H9 (cell line): Measurements from ENCODE around the gene OR10H4. TPM values are rescaled to one million over a fixed set of nuclear protein-coding genes. Genes with fewer than 3 reads are reported as not detected.
"Not testable (repeated sequence)": the region's sequence is repeated elsewhere in the genome, so short reads cannot be mapped to it uniquely, and the experiment has no call there.

Experiments used
- DNase-seq: peaks from one replicate; pipeline ENCODE4 v3.0.0-alpha.2; 2017
- H2AFZ ChIP-seq: one replicate; pipeline ENCODE4 v1.6.1; 2013; ENCODE audit warnings: mild to moderate bottlenecking, low read length, control low read depth, moderate library complexity
- H2AK5ac ChIP-seq: 2 replicates; pipeline ENCODE4 v1.6.1; 2013; ENCODE audit warnings: low read length, control low read depth, mixed read lengths; ENCODE audit not compliant: insufficient read length
- H2BK120ac ChIP-seq: one replicate; pipeline ENCODE4 v1.6.1; 2013; ENCODE audit warnings: low read depth, mild to moderate bottlenecking, low read length, control low read depth, inconsistent platforms; ENCODE audit not compliant: poor library complexity, severe bottlenecking
- H2BK12ac ChIP-seq: 2 replicates; pipeline ENCODE4 v1.6.1; 2013; ENCODE audit warnings: low read length, control low read depth, mixed read lengths, low read depth; ENCODE audit not compliant: insufficient read length
- H2BK15ac ChIP-seq: 2 replicates; pipeline ENCODE4 v1.6.1; 2013; ENCODE audit warnings: low read depth, low read length, control low read depth
- H2BK20ac ChIP-seq: one replicate; pipeline ENCODE4 v1.6.1; 2013; ENCODE audit warnings: low read depth, mild to moderate bottlenecking, low read length, control low read depth, inconsistent platforms; ENCODE audit not compliant: poor library complexity, severe bottlenecking
- H2BK5ac ChIP-seq: 2 replicates; pipeline ENCODE4 v1.6.1; 2013; ENCODE audit warnings: low read length, control low read depth, mixed read lengths; ENCODE audit not compliant: insufficient read length
- H3K14ac ChIP-seq: 2 replicates; pipeline ENCODE4 v1.6.1; 2013; ENCODE audit warnings: low read length, control low read depth; ENCODE audit not compliant: insufficient read depth
- H3K18ac ChIP-seq: 2 replicates; pipeline ENCODE4 v1.6.1; 2013; ENCODE audit warnings: low read depth, mild to moderate bottlenecking, mixed read lengths, low read length, control low read depth; ENCODE audit not compliant: insufficient read length
- H3K23ac ChIP-seq: 2 replicates; pipeline ENCODE4 v1.6.1; 2013; ENCODE audit warnings: low read length, control low read depth, mixed read lengths, low read depth; ENCODE audit not compliant: insufficient read length
- H3K23me2 ChIP-seq: 2 replicates; pipeline ENCODE4 v1.6.1; 2013; ENCODE audit warnings: low read depth, mild to moderate bottlenecking, mixed read lengths, low read length, control low read depth; ENCODE audit not compliant: insufficient read length, poor library complexity, severe bottlenecking
- H3K27ac ChIP-seq: 2 replicates; pipeline ENCODE4 v1.5.1; 2013; ENCODE audit warnings: low read length, control low read depth, mixed read lengths, low read depth; ENCODE audit not compliant: insufficient read length
- H3K27me3 ChIP-seq: 2 replicates; pipeline ENCODE4 v1.6.1; 2013; ENCODE audit warnings: low read length, control low read depth, inconsistent platforms; ENCODE audit not compliant: insufficient read depth
- H3K4ac ChIP-seq: 2 replicates; pipeline ENCODE4 v1.6.1; 2013; ENCODE audit warnings: low read depth, mild to moderate bottlenecking, control low read depth, inconsistent platforms, low read length, moderate library complexity
- H3K4me1 ChIP-seq: 2 replicates; pipeline ENCODE4 v1.6.1; 2013; ENCODE audit warnings: low read length, control low read depth, inconsistent platforms; ENCODE audit not compliant: insufficient read depth
- H3K4me2 ChIP-seq: 2 replicates; pipeline ENCODE4 v1.6.1; 2013; ENCODE audit warnings: low read length, control low read depth, mixed read lengths; ENCODE audit not compliant: insufficient read length, insufficient read depth
- H3K56ac ChIP-seq: 2 replicates; pipeline ENCODE4 v1.6.1; 2013; ENCODE audit warnings: low read depth, mild to moderate bottlenecking, mixed read lengths, low read length, control low read depth; ENCODE audit not compliant: insufficient read length
- H3K79me1 ChIP-seq: 2 replicates; pipeline ENCODE4 v1.6.1; 2013; ENCODE audit warnings: low read depth, mild to moderate bottlenecking, moderate library complexity, low read length, control low read depth, inconsistent platforms; ENCODE audit not compliant: insufficient read depth, poor library complexity, severe bottlenecking
- H3K79me2 ChIP-seq: 2 replicates; pipeline ENCODE4 v1.6.1; 2013; ENCODE audit warnings: low read length, control low read depth, inconsistent platforms; ENCODE audit not compliant: insufficient read depth
- H3K9ac ChIP-seq: 2 replicates; pipeline ENCODE4 v1.6.1; 2013; ENCODE audit warnings: low read length, control low read depth, mixed read lengths; ENCODE audit not compliant: insufficient read length; ENCODE audit errors: extremely low read depth
- H3K9me3 ChIP-seq: one replicate; pipeline ENCODE4 v1.6.1; 2013; ENCODE audit warnings: low read depth, low read length, inconsistent platforms; ENCODE audit not compliant: control insufficient read depth
- H3T11ph ChIP-seq: one replicate; pipeline ENCODE4 v1.6.1; 2013; ENCODE audit warnings: mild to moderate bottlenecking, low read length, control low read depth, inconsistent platforms
- H4K20me1 ChIP-seq: one replicate; pipeline ENCODE4 v1.6.1; 2013; ENCODE audit not compliant: control insufficient read depth, insufficient read length, insufficient read depth
- H4K5ac ChIP-seq: 2 replicates; pipeline ENCODE4 v1.6.1; 2013; ENCODE audit warnings: low read depth, mild to moderate bottlenecking, mixed read lengths, low read length, control low read depth; ENCODE audit not compliant: insufficient read length
- H4K8ac ChIP-seq: replicated peaks from 2 replicates; pipeline ENCODE4 v1.6.1; 2013; ENCODE audit warnings: low read length, control low read depth, mixed read lengths, low read depth; ENCODE audit not compliant: insufficient read length
- H4K91ac ChIP-seq: 2 replicates; pipeline ENCODE4 v1.6.1; 2013; ENCODE audit warnings: low read depth, mild to moderate bottlenecking, moderate library complexity, mixed read lengths, low read length, control low read depth; ENCODE audit not compliant: insufficient read length
- H3K27ac Mint-ChIP-seq, 3 experiments: 2 replicates in 2 of 3; 3 replicates in 1 of 3; pipeline ENCODE4 v1.8.0; 2020 to 2021; ENCODE audit warnings: mixed read lengths in 3 of 3, mild to moderate bottlenecking in 1 of 3, moderate library complexity in 1 of 3
- H3K27me3 Mint-ChIP-seq: 2 replicates; pipeline ENCODE4 v1.8.0; 2021; ENCODE audit warnings: low read depth, mild to moderate bottlenecking, moderate library complexity, mixed read lengths
- H3K36me3 Mint-ChIP-seq, 3 experiments: 2 replicates in 2 of 3; 3 replicates in 1 of 3; pipeline ENCODE4 v1.8.0; 2020 to 2021; ENCODE audit warnings: low read depth in 3 of 3, mixed read lengths in 3 of 3; ENCODE audit not compliant: insufficient read depth in 1 of 3
- H3K4me1 Mint-ChIP-seq, 2 experiments: 2 replicates each; pipeline ENCODE4 v1.8.0; 2020; ENCODE audit warnings: mixed read lengths in 2 of 2
- H3K4me3 Mint-ChIP-seq, 2 experiments: 2 replicates in 1 of 2; 3 replicates in 1 of 2; pipeline ENCODE4 v1.8.0; 2020 to 2021; ENCODE audit warnings: mild to moderate bottlenecking in 2 of 2, mixed read lengths in 2 of 2, moderate library complexity in 1 of 2
- H3K9me3 Mint-ChIP-seq, 2 experiments: 2 replicates in 1 of 2; 3 replicates in 1 of 2; pipeline ENCODE4 v1.8.0; 2020; ENCODE audit warnings: mild to moderate bottlenecking in 2 of 2, mixed read lengths in 2 of 2, moderate library complexity in 1 of 2
- CTCF ChIP-seq: fragments of 200-600 bp; sonication (generic); conservative IDR thresholded peaks from 3 replicates; pipeline ENCODE4 v1.8.0; 2021; ENCODE audit warnings: antibody characterized with exemption, mild to moderate bottlenecking
- WGBS: extraction: QIAGEN DNeasy Blood & Tissue Kit; methylation state at CpG from one replicate; pipeline ENCODE4 v1.1.7; 2013; ENCODE audit warnings: missing lambda C conversion rate, low lambda C conversion rate, mixed read lengths; ENCODE audit not compliant: insufficient read length; ENCODE audit errors: extremely low coverage; 5-methylcytosine and 5-hydroxymethylcytosine counted together
- total RNA-seq: library from RNA; stranded (reverse); gene quantifications from 2 replicates; pipeline ENCODE4 v1.2.1, GENCODE V29; 2021

Gene OR10H4
- total RNA-seq, 1 experiment from 2014 or later = not detected

DNA sequence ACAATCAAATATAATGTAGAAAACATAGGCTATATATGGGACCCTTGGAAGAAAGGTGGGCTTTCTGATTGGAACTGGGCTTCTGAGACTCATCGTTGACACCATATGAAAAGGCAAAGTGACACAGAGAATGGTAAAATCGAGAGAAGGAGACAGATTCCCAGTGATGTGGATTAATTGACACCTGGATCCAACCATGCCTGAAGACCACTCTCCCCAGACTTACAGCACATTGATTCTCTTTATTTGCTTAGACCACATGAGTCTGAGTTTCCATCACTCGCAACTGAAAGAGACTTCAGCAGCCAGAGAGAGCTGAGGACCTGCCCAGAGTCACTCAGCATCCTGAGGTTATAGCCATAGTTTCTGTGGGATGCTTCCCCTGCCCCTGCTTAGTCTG lies 20.5 kb upstream of the OR10H4 start:
- peaks cover 79% of the 10 kb centered on the region for H3K9me3 ChIP-seq
- no peak overlapping the region for H3K56ac ChIP-seq
- H3K79me2 ChIP-seq = no peaks in the 10 kb centered on the region
- no peaks in the 10 kb centered on the region for H3K4me1 ChIP-seq
- H3K27me3 ChIP-seq = no peaks in the 10 kb centered on the region
- H3K27ac Mint-ChIP-seq = no peak overlapping the region
- H2BK15ac ChIP-seq = no peak overlapping the region
- H3K36me3 Mint-ChIP-seq = peaks cover 13 to 37% (median 13%) of the 10 kb centered on the region in 3 experiments
- H4K20me1 ChIP-seq = no peaks in the 10 kb centered on the region
- no peak overlapping the region for H4K91ac ChIP-seq
- H3K14ac ChIP-seq = no peak overlapping the region
- H3K4me1 Mint-ChIP-seq = no peaks in the 10 kb centered on the region
- no peaks in the 10 kb centered on the region for H3K79me1 ChIP-seq
- no peak overlapping the region for H3K4me2 ChIP-seq
- H2BK12ac ChIP-seq = no peak overlapping the region
- no peak overlapping the region for H2BK120ac ChIP-seq
- no peak overlapping the region for H3K9ac ChIP-seq
- no CpG with 5 or more reads among the region's 3 CpGs for WGBS
- no peak overlapping the region for H3K27ac ChIP-seq
- peaks cover 80 to 81% of the 10 kb centered on the region in 2 experiments for H3K9me3 Mint-ChIP-seq
- H2BK5ac ChIP-seq = no peak overlapping the region
- no peak overlapping the region for H4K5ac ChIP-seq
- H3K23me2 ChIP-seq = no peaks in the 10 kb centered on the region
- no peak overlapping the region for H2AFZ ChIP-seq
- H3K4ac ChIP-seq = no peak overlapping the region
- H3T11ph ChIP-seq = no peak overlapping the region
- H2AK5ac ChIP-seq = no peak overlapping the region
- no peak overlapping the region for H3K18ac ChIP-seq
- H2BK20ac ChIP-seq = no peak overlapping the region
- no peak overlapping the region for H4K8ac ChIP-seq
- DNase-seq = no peak
- H3K4me3 Mint-ChIP-seq = no peak overlapping the region
- no peak overlapping the region for H3K23ac ChIP-seq
- TF ChIP-seq CTCF = no peak
- peaks cover 3% of the 10 kb centered on the region for H3K27me3 Mint-ChIP-seq

- H3K9ac ChIP-seq = not testable (repeated sequence)
- peaks cover 67 to 76% of the 10 kb centered on the region in 2 experiments for H3K9me3 Mint-ChIP-seq
Observed at GRCh38 chr19:15933761-15934331, 15.0 kb upstream of the OR10H4 start.

More at GRCh38 chr19:15933761-15934331, 15.0 kb upstream of the OR10H4 start:
- H4K8ac ChIP-seq, H3K27ac ChIP-seq, H3K18ac ChIP-seq, H2BK120ac ChIP-seq, H3K27me3 Mint-ChIP-seq, H3K4me3 Mint-ChIP-seq, H3K4me1 ChIP-seq, H2BK12ac ChIP-seq, H3K4me1 Mint-ChIP-seq, H3K4ac ChIP-seq, H4K5ac ChIP-seq, H3K14ac ChIP-seq, H4K91ac ChIP-seq, H3K23ac ChIP-seq, H2BK5ac ChIP-seq, H2BK15ac ChIP-seq, H3K79me1 ChIP-seq, H3K27ac Mint-ChIP-seq, H3K56ac ChIP-seq, H2AK5ac ChIP-seq, H3T11ph ChIP-seq, H3K4me2 ChIP-seq, H4K20me1 ChIP-seq, H3K79me2 ChIP-seq, H2BK20ac ChIP-seq, H3K27me3 ChIP-seq, DNase-seq, H2AFZ ChIP-seq, H3K23me2 ChIP-seq: not testable (repeated sequence)
- no CpG with 5 or more reads among the region's 12 CpGs for WGBS
- peaks cover 72% of the 10 kb centered on the region for H3K9me3 ChIP-seq
- peaks cover 9 to 12% (median 11%) of the 10 kb centered on the region in 3 experiments for H3K36me3 Mint-ChIP-seq
